Endothelial cell of umbilical vein (primary cell): ENCODE measurements around the gene NSMCE3.

Source experiments
- CTCF ChIP-seq, 2 donors: IDR thresholded peaks; 1 replicate in 1 of 2; 2 replicates in 1 of 2; pipeline ENCODE4 v1.5.1; 2011; ENCODE audit warnings: low read length in 2 of 2, mild to moderate bottlenecking in 2 of 2, moderate library complexity in 2 of 2, control low read depth in 1 of 2, inconsistent platforms in 1 of 2, low read depth in 1 of 2; ENCODE audit not compliant: insufficient read depth in 1 of 2; ENCODE audit errors: extremely low read depth in 1 of 2
- EZH2 ChIP-seq: IDR thresholded peaks from 2 replicates; pipeline ENCODE4 v1.6.1; 2012; ENCODE audit warnings: borderline replicate concordance, low read depth, mild to moderate bottlenecking, moderate library complexity, low read length, inconsistent platforms; ENCODE audit not compliant: severe bottlenecking
- FOS ChIP-seq: IDR thresholded peaks from 2 replicates; pipeline ENCODE4 v1.6.1; 2011; ENCODE audit warnings: mild to moderate bottlenecking, low read length, moderate library complexity, borderline replicate concordance; ENCODE audit not compliant: insufficient read depth
- JUN ChIP-seq: IDR thresholded peaks from 2 replicates; pipeline ENCODE4 v1.6.1; 2011; ENCODE audit warnings: borderline replicate concordance, low read depth; ENCODE audit not compliant: insufficient read length, insufficient read depth
- MAX ChIP-seq: IDR thresholded peaks from 2 replicates; pipeline ENCODE4 v1.6.1; 2011; ENCODE audit not compliant: insufficient read depth, insufficient read length
- POLR2AphosphoS5 ChIP-seq: IDR thresholded peaks from 2 replicates; pipeline ENCODE4 v1.6.1; 2012; ENCODE audit warnings: low read depth, mild to moderate bottlenecking, control low read depth, low read length, moderate library complexity; ENCODE audit not compliant: insufficient read depth

GRCh38 chr15:29309139-29309538 is 39.5 kb upstream of the NSMCE3 start:
- TF ChIP-seq CTCF (IDR thresholded peaks at IDR 0.05; ENCODE audit: extremely low read depth in 1 of 2, insufficient read depth in 1 of 2, low read depth in 1 of 2, low read length in 2 of 2) (no peak), POLR2AphosphoS5 (no peak), MAX (no peak), EZH2 (no peak), JUN (no peak), FOS (no peak)
